Tibial artery (tissue), 4 donors: ENCODE data around the gene MMRN2.

Experiments
- DNase-seq, 2 donors: peaks; one replicate each; pipeline ENCODE4 v3.0.0-alpha.2; 2019
- H3K27ac ChIP-seq, 2 donors: fragments of 200-600 bp; sonication (generic) in 1 of 2; 1 replicate in 1 of 2; 2 replicates in 1 of 2; pipeline ENCODE4 v1.5.1; 2018 to 2019; ENCODE audit warnings: mild to moderate bottlenecking in 1 of 2
- H3K27me3 ChIP-seq, 2 donors: fragments of 200-600 bp; sonication (generic) in 1 of 2; one replicate each; pipeline versions ENCODE4 v1.5.1 to v1.6.0; 2016 to 2019
- H3K36me3 ChIP-seq, 3 donors: fragments of 200-600 bp; sonication (generic) in 2 of 3; one replicate each; pipeline ENCODE4 v1.5.1; 2016 to 2019; ENCODE audit warnings: mild to moderate bottlenecking in 2 of 3
- H3K4me1 ChIP-seq, 4 donors: fragments of 200-600 bp; sonication (generic) in 2 of 4; 1 replicate in 3 of 4; 2 replicates in 1 of 4; pipeline ENCODE4 v1.5.1; 2016 to 2019
- H3K4me3 ChIP-seq, 2 donors: fragments of 200-600 bp; sonication (generic) in 1 of 2; 1 replicate in 1 of 2; 2 replicates in 1 of 2; pipeline ENCODE4 v1.5.1; 2018 to 2019; ENCODE audit warnings: mild to moderate bottlenecking in 2 of 2
- H3K9me3 ChIP-seq, 3 donors: fragments of 200-600 bp; sonication (generic) in 1 of 3; one replicate each; pipeline ENCODE4 v1.5.1; 2016 to 2019
- intact Hi-C: fragments of 100-400 bp; cut with DNase I; formaldehyde crosslinking; loops from one replicate; pipeline ENCODE4 v1.15.0; 2023; ENCODE audit warnings: low total_unique reads
- TF ChIP-seq, protein P1 (sequence below), 2 experiments: fragments of 200-600 bp in 1 of 2; fragments of 450-650 bp in 1 of 2; IDR thresholded peaks; one replicate each; pipeline ENCODE4 v1.5.1; 2017 to 2019; ENCODE audit warnings: antibody characterized with exemption in 2 of 2, mild to moderate bottlenecking in 1 of 2, moderate library complexity in 1 of 2

MMRN2 gene

DNA sequence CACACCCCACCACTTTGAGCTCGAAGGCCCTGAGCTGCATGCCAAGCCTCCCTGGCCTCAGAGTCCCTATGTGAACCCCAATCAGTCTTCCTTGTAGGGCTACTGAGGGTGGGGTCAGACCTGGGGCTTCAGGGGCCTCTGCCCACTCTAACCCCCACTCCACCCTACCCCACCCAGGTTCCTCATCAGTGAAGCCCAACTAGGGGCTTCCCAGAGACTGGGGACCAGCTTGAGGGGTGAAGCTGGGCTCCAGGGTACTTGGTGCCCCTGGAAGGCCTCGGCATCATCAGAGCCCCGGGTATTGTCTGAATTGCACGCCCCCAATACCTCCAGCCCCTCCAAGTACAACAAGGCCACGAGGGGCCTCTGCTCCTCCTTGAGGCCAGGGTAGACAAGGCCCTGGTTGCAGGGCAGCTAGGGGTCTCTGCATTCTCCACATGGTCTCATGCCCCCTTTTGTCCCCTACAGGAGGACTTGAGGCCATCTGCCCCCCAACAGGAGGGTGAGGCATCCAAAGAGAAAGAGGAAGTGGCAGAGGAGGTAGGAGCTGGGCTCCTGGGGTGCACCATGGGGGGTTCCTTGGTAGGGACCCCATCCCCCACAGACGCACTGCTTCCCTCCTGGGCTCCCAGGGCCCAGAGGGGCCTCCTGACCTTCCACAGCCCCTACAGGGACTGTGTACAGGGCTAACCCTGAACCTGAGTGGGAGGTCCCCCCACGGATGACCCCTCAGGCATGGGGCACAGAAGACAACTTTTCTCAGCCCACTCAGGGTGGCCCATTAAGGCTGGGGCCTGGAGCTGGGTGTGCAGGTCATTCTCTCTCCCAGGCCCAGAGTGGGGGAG lies 4.9 kb upstream of the MMRN2 start:
- TF ChIP-seq, protein P1, sequence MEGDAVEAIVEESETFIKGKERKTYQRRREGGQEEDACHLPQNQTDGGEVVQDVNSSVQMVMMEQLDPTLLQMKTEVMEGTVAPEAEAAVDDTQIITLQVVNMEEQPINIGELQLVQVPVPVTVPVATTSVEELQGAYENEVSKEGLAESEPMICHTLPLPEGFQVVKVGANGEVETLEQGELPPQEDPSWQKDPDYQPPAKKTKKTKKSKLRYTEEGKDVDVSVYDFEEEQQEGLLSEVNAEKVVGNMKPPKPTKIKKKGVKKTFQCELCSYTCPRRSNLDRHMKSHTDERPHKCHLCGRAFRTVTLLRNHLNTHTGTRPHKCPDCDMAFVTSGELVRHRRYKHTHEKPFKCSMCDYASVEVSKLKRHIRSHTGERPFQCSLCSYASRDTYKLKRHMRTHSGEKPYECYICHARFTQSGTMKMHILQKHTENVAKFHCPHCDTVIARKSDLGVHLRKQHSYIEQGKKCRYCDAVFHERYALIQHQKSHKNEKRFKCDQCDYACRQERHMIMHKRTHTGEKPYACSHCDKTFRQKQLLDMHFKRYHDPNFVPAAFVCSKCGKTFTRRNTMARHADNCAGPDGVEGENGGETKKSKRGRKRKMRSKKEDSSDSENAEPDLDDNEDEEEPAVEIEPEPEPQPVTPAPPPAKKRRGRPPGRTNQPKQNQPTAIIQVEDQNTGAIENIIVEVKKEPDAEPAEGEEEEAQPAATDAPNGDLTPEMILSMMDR (IDR thresholded peaks at IDR 0.05), result no peak
- Histone ChIP-seq H3K4me3 (no peak overlapping the region), H3K9me3 (no peaks in the 10 kb centered on the region), H3K36me3 (peaks cover 0 to 6% (median 0%) of the 10 kb centered on the region in 3 donors), H3K4me1 (peaks cover 5 to 78% (median 72%) of the 10 kb centered on the region in 4 donors), H3K27me3 (no peaks in the 10 kb centered on the region), H3K27ac (peak overlapping the region; percentile 70 to 100)
- intact Hi-C loops, result loop anchor here (2.0 to 10.0 kb wide), 2 partner anchors 20 to 132 kb away; partner anchors contain the start of genes GLUD1 and SHLD2
- peak in 1 of 2 donors; percentile 63 for DNase-seq

DNA sequence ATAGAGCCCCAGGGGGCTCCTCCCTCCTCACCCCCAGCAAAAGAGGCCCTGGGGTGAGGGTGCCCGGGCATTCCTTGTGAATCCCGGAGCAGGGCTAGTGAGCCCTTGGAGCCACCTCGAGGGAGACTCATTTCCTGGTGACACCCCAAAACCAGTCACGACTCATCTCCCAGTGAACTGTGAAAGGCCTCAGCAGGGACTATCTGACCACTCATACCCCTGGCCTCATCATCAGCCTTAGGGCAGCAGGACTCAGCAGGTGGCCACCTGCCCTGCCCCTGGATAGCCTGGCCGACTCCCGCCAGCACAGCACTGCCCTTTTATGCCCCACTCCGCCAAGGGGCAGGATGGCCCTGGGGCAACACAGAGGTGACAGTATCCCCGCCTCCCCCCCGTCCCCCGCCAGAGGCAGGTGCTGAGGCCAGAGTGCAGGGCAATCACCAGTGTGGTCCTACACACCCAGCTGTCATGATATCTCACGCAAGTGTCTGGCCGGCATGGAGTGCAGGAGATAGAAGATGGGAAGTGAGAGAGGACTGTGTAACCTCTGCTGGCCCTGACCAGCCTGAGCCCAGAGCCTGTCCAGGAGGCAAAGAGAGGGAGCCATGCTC lies 4.2 kb upstream of the MMRN2 start:
- TF ChIP-seq, protein P1 (IDR thresholded peaks at IDR 0.05), result no peak
- H3K36me3 ChIP-seq, result peaks cover 0 to 6% (median 0%) of the 10 kb centered on the region in 3 donors
- intact Hi-C loops, result loop anchor here (2.0 to 10.0 kb wide), 2 partner anchors 19 to 133 kb away; partner anchors contain the start of genes GLUD1 and SHLD2
- H3K9me3 ChIP-seq, result no peaks in the 10 kb centered on the region
- peak overlapping the region in 1 of 2 donors; percentile 100 for H3K27ac ChIP-seq
- no peak overlapping the region for H3K4me3 ChIP-seq
- peaks cover 5 to 78% (median 72%) of the 10 kb centered on the region in 4 donors for H3K4me1 ChIP-seq
- H3K27me3 ChIP-seq, result no peaks in the 10 kb centered on the region
- DNase-seq, result peak; percentile 20 to 61

DNA sequence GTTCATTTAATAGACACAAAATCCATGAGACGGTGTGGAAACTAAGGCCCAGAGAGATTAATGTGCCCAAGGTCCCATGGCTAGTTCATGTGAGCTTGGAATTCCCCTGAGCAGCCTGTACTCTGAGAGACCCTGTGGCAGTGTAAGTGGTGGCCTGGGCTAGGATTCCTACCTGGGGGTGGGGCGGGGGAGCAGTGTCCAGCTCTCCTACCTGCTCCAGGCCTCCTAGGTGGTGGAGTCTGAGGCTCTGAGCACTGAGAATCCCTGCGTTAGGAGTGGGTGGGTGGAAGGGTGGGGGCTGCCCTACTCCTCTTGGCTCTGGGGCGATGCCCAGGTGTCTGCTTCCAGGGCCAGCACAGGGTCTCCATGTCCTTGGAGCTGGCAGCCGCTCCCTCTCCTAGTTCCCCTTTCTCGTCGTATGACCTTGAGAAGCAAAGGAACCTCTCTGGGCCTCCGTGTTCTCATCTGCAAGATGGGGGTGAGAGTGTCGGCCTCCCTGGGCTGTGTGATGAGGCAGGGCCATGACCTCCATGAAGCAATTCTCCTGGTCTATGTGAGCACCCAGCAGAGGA lies 3.5 kb upstream of the MMRN2 start:
- intact Hi-C loops, result loop anchor here (10.0 kb wide), 1 partner anchor 134 kb away; the partner anchor contains the start of genes GLUD1 and SHLD2
- H3K4me3 ChIP-seq, result peak overlapping the region in 1 of 2 donors; percentile 50
- TF ChIP-seq, protein P1 (IDR thresholded peaks at IDR 0.05), result no peak
- peaks cover 0 to 6% (median 0%) of the 10 kb centered on the region in 3 donors for H3K36me3 ChIP-seq
- no peaks in the 10 kb centered on the region for H3K9me3 ChIP-seq
- H3K27me3 ChIP-seq, result no peaks in the 10 kb centered on the region
- H3K27ac ChIP-seq, result peak overlapping the region; percentile 91 to 94
- peaks cover 5 to 78% (median 72%) of the 10 kb centered on the region in 4 donors for H3K4me1 ChIP-seq
- DNase-seq, result peak; percentile 16 to 61

DNA sequence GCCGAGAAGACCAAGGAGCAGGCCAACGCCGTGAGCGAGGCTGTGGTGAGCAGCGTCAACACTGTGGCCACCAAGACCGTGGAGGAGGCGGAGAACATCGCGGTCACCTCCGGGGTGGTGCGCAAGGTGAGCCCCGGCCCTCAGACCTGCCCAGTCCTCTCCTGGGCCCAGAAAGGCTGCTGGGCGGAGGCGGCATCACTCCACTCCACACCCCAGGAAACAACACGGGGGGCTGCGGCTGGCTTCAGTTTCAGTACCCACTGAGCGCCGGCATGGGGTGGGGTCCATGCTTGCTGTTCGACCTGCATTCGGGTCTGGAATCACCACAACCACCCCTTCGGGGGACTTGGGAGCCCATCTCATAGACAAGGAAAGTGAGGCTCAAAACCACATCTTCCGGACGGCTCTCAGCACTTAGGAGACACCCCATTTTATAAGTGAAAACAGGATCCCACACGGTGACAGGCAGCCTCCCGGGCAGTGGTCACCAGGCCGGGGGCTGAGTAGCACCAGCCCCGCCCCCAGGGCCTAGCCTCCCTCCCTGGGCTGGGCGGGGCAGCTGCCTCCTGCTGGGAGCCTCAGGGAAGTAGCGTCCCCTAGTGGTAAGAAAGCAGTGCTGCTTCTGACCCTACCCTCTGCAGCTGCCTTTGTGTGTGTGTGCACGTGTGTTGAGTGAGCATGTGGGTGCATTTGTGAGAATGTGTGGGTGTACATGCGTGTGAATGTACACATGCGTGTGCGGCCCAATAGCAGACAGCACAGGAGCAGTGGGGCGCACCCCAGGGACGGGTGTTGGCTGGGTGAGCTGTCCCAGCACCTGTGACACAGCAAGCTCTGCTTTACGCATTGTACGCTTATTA lies 2.8 kb upstream of the MMRN2 start:
- Histone ChIP-seq H3K27ac (peak overlapping the region; percentile 91 to 94), H3K4me3 (peak overlapping the region; percentile 49 to 50), H3K9me3 (no peaks in the 10 kb centered on the region), H3K4me1 (peaks cover 5 to 78% (median 74%) of the 10 kb centered on the region in 4 donors), H3K27me3 (no peaks in the 10 kb centered on the region), H3K36me3 (peaks cover 0 to 6% (median 0%) of the 10 kb centered on the region in 3 donors)
- intact Hi-C loops, result loop anchor here (10.0 kb wide), 1 partner anchor 135 kb away; the partner anchor contains the start of genes GLUD1 and SHLD2
- DNase-seq, result peak; percentile 50 to 84
- TF ChIP-seq, protein P1 (IDR thresholded peaks at IDR 0.05), result peak; percentile 99

DNA sequence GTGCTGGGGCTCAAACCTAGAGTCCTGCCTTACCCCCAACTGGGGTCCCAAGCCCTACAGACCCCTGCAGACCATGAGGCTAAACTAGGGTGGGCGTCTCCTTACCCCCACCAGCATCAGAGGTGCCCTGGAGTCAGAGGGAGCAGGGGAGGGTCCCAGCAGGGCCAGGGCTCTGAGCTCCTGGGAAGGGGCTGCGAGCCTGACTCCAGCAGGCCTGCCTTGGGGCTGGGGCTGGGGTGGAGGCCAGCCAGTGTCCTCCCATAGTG lies 2.3 kb upstream of the MMRN2 start:
- peaks cover 5 to 79% (median 77%) of the 10 kb centered on the region in 4 donors for H3K4me1 ChIP-seq
- TF ChIP-seq, protein P1 (IDR thresholded peaks at IDR 0.05), result no peak
- no peaks in the 10 kb centered on the region for H3K9me3 ChIP-seq
- intact Hi-C loops, result loop anchor here (10.0 kb wide), 1 partner anchor 135 kb away; the partner anchor contains the start of genes GLUD1 and SHLD2
- H3K27ac ChIP-seq, result peak overlapping the region; percentile 91 to 94
- peak overlapping the region; percentile 49 to 50 for H3K4me3 ChIP-seq
- H3K36me3 ChIP-seq, result peaks cover 0 to 6% (median 0%) of the 10 kb centered on the region in 3 donors
- DNase-seq, result peak in 1 of 2 donors; percentile 19
- no peaks in the 10 kb centered on the region for H3K27me3 ChIP-seq
